NCI-H1930 (cell line): Measurements from ENCODE around the gene KLHL21.
"Not testable (repeated sequence)": the region's sequence is repeated elsewhere in the genome, so short reads cannot be mapped to it uniquely, and the experiment has no call there.

Source experiments
- DNase-seq, 2 experiments: peaks; one replicate each; lab custom pipeline; 2025; lab: John Stamatoyannopoulos, UW

KLHL21 gene, protein sequence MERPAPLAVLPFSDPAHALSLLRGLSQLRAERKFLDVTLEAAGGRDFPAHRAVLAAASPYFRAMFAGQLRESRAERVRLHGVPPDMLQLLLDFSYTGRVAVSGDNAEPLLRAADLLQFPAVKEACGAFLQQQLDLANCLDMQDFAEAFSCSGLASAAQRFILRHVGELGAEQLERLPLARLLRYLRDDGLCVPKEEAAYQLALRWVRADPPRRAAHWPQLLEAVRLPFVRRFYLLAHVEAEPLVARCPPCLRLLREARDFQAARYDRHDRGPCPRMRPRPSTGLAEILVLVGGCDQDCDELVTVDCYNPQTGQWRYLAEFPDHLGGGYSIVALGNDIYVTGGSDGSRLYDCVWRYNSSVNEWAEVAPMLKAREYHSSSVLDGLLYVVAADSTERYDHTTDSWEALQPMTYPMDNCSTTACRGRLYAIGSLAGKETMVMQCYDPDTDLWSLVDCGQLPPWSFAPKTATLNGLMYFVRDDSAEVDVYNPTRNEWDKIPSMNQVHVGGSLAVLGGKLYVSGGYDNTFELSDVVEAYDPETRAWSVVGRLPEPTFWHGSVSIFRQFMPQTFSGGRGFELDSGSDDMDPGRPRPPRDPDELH

DNA sequence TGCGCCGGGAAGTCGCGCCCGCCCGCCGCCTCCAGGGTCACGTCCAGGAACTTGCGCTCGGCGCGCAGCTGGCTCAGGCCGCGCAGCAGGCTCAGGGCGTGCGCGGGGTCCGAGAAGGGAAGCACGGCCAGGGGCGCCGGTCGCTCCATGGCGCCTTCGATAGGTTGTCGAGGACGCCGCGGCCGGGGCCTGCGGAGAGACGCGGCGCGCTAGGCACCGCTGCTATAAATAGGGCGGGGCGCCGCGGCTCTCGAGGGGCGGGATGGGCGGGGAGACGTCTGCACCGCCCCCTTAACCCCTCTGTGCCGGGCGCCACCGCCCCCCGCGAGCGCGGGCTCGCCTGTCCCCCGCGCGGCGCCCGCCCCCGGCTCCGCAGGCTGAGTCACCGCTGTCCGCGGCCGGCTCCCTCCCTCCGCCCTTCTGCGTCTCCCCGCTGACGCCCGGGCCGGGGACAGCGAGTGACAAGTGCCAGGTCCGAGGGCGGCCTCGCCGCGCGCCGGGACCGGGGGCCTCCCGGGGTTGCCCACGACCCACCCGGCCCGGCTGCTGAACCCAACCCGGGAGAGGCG lies at the start of gene KLHL21:
Gene KLHL21 (minus strand): TSS at position 201 of the 569 bp plus-strand sequence. CDS start 52 bp downstream, at position 149.
- DNase-seq, result peak; percentile 45 to 64

DNA sequence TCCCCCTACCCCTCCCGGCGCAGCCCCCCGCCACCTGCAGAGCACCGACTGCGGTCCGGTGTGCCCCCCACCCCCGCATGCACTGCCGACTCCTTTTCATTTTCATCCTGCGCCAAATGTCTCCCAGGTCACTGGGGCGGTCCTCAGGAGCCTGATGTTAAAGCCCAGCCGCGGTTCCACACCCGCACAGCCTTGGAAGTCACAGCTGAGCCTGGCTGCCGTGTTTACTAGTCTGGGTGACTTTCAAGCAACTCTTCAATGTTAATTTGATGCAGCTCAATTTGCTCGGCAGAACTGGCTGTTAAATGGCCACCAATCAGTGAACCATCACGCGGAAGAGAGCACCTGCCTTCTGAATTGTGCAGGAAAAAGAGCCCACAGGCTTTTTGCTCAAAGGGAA lies 49.2 kb upstream of the KLHL21 start:
- no peak for DNase-seq

DNA sequence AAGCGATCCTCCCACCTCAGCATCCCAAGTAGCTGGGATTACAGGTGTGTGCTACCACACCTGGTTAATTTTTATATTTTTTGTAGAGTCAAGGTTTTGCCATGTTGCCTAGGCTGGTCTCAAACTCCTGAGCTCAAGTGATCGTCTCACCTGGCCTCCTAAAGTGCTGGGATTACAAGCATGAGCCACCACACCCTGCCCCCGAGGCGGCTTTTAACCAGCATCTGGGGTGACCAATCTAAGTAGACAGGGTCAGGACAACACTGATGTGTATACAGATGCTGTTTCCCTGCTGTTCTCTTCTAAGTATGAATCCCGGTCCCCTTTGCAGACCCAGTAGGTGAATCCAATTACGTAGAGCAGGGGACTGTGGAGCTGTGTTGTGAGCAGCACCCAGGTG lies 45.9 kb upstream of the KLHL21 start:
- no peak for DNase-seq

DNA sequence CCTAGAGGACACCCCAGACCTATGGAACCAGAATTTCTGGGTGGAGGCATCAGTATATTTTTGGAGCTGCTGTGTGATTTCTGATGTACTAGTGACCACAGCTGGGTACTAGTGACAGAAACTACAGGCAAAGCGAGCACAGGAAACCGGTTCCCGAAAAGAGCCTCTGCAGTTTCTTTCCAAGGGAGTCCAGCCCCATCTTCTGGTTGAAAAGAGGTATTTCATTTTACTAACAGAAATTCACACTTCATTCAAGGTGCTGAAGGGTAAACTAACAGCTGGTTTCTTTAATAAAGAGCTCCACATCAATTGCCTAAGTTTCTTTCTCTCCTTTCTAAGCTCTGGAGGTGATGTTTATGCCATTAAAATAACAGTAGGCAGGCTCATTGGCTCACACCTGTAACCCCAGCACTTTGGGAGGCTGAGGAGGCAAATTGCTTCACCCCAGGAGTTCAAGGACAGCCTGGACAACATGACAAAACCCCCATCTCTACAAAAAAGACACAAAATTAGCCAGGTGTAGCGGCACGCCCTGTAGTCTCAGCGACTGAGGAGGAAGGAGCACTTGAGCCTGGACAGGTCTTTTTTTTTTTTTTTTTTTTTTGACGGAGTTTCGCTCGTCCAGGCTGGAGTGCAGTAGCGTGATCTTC lies 44.0 kb upstream of the KLHL21 start:
- no peak for DNase-seq

DNA sequence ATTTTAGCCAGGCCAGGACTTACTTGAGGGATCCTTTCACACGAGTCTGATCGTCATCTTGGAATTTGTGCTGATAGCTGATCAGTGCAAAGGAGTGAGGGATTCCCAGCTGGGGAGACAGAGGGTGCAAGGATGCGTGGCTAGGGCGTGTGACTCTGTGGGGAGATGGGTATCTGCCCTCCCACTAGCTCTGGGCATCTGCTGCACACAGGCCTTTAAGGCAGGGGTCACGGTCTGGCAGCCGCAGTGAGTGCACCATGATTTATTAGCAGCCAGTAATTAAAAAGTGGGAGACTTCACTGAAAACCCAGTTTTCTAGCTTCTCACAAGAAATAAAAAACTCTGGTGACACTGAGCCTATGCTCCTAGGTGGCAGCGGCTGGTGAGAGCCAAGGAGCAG lies 42.3 kb upstream of the KLHL21 start:
- DNase-seq, result no peak

DNA sequence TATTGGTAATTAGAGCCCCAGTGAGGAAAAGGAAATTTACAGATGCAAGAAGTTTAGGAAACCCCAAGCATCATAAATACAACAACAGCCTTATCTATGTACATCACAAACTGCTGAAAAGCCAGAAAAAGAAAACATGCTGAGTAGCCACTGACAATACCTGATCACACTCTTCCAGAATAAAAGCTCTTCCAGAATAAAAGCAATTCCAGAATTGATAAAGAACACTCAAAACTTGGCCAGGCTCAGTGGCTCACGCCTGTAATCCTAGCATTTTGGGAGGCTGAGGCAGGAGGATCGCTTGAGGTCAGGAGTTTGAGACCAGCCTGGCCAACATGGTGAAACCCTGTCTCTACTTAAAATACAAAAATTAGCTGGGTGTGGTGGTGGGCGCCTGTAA lies 38.2 kb upstream of the KLHL21 start:
- not testable (repeated sequence) for DNase-seq

DNA sequence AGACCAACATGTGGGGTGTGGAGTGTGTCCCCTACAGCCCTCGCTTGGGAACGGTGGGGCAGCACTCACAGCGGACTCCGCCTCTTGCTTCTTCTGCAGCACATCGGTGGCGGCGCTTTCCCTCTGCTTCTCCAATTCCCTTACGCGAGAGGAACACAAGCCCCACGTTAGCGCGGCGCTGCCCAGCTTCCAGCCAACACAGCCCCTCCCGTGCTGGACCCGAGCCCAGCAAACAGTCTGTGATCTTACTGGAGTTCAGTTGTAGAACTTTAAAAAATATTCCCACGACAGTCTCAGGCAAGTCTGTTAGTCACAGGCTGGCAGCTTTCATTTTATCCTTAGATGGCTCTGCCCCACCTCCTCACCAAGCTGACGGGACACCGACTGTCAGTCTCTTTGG lies 35.6 kb upstream of the KLHL21 start:
- DNase-seq, result no peak

DNA sequence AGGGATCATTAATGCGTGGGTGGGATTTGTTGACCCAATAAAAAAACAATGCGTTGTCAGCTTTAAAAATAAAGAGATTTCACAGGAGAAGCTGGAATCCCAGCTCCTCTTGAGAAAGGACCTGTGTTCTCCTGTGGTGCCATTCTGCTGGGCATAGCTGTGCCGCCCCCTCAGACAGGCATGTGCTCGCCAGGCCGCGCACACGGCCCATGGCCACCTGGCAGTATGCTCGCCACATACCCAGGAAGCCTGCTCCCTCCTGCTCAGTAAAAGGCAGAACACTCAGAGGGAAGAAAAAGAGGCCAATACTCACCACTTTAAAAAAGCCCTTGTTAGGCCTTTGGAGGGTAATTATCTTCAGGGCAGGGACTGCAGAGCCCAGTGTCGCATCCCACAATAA lies 35.1 kb upstream of the KLHL21 start:
- DNase-seq, result no peak

DNA sequence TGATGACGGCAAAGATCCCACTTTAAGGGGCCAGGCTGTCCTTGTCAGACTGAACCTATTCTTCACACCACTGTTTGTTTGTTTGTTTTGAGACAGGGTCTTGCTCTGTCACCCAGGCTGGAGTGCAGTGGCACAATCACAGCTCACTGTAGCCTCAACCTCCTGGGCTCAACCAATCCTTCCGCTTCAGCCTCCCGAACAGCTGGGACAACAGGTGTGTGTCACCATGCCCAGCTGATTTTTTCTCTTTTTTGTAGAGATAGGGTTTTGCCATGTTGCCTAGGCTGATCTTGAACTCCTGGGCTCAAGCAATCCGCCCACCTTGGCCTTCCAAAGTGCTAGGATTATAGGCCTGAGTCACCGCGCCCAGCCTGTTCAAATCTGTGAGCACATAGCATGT lies 34.1 kb upstream of the KLHL21 start:
- not testable (repeated sequence) for DNase-seq

DNA sequence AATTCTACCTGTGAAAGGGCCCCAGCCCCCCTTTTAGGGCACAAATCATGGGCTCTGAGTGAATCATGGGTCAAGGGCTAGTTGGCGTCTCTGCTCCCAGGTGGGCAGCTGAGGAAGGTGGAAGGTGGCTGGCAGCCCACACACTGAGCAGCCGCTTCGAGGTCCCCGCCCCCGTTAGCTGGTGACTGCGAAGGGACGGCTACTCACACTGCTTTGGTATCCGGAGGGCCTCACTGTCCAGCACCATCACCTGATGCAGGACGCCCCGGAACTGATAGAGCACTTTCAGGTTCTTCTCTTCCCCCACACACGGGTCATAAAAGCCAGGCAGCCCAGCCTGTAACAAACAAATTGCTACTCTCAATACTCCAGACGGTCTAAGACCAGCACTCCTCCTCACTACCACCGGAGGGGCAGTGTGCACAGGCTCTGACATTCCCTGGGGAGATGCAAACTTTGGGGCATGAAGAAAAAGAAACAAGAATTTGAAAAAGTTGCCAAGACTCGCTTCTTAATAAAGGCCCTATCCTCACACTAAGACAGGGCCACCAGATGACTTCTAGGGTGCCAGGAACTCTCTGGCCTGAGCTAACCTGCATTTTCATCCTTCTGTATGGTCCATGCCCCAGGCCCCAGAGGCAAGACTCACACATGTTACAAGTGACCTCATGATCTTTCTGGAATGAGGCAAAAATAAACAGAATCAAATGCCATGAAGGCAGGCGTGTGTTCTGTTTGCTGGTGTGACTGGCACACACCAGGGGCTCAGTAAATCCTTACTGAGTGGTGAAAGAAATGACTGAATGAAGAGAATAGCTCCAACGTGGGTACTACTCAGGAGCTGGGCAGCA lies 33.5 kb upstream of the KLHL21 start:
- DNase-seq, result no peak

DNA sequence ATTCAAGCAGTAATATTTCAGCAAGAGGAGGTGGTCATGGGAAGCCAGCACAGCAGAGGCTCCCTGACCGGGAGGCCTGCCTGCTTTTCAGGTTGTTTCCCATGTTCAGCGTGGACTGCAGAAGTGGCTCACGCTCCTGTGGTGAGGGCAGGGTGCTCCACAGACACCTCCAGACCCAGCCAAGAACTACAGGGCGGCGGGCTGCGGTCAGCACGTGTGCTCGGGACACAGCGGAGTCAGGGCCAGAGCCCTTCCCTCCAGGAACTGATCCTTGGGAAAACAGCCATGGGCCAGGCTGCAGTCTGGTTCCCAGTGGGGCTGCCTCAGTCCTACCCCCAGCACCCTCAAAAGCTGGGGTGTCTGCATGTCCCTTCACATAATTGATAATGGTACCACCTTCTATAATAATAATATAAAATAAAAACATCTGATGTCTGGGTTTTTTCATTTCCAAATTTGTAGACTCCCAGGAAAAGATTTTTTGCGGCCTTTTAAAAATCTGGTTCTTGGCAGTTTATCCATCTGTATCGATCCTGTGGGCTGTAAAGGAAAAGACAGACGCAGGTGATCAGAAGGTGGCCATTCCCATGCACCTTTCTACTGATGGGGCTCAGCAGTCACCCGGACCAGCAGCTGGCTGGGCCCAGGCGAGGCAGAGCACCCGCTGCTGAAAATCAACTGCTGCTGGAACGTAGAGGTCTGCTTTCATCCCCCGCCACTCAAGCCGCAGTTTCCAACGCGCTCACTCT lies 32.7 kb upstream of the KLHL21 start:
- DNase-seq, result no peak

DNA sequence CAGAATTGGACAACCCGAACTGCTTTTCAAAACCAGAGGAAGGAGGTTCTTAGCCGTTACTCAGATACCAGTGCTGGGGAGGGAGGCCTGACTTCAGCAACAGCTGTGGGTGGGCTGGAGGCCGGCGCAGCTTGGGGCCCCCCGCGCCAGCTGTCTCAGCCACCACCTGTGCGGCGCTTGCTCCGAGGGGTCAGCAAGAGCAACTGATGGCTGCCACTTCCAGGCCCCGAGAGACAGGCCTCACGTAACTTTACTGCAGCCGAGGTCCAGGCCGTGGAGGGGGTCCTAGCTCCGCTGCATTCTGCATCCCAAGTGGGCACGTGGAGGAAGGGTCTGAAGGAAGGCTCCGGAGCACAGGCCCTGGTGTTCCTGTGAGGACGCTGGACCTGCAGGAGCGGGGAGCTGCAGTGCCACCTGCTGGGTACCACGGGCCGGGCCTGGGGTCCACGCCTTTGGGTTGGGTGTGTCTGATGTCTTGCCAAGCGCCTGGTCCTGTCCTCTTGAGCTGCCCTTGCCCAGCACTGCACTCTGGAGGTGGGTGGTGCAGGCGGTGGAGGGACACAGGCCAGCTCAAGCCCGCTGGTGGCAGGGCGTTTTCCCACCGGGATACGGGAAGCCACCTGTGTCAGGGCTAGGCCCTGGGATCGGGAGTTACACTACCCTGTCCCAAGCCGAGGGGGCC lies 31.8 kb upstream of the KLHL21 start:
- peak in 1 of 2 experiments; percentile 47 for DNase-seq

DNA sequence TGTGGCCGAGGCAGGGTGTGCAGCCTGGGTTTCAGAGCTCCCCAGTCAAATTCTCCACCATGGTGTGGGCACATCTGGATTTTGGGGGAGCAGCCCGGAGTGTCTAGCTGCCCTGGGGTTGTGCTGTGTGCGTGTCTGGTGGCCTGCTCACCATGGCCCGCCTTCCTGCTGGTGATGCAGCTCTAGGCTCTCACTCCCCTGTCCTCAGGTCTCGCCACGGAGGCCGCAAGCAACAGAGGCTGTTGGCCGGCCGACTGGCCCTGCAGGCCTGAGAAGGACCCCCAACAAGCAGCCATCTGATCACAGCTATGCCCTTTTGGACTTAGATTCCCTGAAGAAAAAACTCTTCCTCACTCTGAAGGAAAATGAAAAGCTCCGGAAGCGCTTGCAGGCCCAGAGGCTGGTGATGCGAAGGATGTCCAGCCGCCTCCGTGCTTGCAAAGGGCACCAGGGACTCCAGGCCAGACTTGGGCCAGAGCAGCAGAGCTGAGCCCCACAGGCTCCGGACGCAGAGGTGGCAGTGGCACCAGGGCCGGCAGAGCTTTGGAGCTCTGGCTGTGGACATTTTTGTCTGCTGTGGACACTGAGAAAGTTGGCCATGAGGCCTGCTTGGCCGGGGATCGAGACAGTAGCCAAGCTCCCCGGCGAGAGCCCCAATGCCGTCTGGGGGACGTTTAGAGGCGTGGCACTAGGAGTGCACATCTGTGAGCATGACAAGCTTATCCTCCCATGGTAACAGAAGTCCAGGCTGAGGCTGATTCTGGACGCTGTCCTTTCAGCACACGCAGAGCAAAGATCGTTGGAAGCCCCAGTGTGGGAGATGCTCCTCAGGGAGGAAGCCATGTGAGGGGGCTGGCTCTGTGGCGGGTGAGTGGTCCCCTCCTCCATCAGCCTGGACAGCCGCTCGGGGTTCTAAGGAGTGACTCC lies 30.2 kb upstream of the KLHL21 start:
- DNase-seq, result no peak

DNA sequence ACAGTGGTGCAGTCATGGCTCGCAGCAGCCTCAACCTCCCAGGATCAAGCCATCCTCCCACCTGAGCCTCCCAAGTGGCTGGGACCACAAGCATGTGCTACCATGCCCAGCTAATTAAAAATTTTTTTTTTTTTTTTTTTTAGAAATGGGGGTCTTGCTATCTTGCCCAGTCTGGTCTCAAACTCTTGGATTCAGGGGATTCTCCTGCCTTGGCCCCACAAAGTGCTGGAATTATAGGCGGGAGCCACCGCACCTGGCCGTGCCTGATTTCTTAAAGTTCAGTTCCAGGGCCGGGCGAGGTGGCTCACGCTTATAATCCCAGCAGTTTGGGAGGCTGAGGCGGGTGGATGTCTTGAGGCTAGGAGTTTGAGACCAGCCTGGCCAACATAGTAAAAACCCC lies 28.4 kb upstream of the KLHL21 start:
- DNase-seq, result no peak

DNA sequence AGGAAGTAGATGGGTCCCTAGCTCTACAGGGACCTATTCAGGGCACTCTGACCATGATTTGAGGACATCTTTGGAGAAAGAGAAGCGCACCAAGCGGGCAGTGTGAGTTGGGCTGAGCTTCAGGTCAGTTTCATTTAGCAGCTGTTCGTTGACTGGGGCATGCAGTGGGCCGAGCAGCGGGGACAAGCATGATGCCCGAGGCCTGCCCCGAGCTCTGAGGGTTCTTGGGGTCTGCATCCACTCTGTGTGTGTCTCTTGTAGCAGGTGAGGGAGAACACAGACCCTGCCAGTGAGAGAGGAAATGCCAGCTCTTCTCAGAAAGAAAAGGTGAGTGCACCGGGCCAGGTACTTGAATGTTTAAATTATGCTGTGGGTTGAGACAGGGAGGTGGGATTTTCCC lies 27.4 kb upstream of the KLHL21 start:
- no peak for DNase-seq

DNA sequence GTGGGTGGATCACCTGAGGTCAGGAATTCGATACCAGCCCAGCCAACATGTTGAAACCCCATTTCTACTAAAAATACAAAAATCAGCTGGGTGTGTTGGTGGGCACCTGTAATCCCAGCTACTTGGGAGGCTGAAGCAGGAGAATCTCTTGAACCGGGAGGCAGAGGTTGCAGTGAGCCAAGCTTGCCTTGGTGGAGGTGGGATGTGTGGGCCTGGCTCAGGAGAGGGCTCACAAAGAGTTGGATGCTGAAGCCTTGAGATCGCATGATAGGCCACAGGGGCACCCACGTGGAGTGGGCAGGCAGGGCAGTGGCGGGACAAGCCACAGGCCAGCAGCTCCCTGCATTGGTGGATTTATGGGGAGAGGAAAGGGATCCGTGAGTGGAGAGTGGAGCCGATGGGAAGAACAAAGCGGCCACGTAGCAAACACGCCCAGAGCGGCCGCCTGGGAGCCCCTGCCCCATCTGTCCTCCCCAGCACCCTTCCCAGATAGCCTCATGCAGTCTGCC lies 26.4 kb upstream of the KLHL21 start:
- DNase-seq, result no peak

DNA sequence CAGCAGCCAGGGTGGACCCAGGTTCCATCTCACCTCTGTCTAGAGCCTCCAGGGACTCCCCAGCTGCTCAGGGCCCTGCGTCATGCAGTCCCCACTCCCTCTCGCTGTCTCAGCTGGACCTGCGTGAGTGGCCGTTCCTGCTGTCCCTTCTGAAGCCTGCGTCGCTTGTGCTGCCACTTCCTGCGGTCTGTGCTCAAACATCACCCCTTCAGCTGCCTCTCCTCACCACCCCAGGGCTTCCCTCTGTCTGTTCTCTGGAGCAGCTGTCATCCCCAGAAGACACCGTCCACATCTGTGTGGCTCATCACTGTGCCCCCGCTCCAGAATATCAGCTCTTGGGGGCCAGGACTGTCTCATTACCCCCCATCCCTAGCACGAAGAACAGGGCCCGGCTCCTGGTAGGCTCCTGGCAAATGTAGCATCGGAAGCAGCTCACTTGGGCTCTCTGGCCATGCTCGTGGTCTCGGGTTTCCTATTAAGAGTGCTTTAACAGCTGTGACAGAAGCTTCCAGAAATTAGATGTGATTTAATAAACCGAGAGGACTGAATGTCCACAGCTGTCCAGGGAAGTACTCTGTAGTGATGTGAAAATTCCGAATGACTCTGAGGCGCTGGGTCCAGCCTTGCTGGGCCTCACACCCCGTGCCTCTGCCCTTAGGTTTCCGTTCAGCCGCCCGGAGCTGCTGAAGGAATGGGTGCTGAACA lies 25.3 kb upstream of the KLHL21 start:
- DNase-seq, result no peak

DNA sequence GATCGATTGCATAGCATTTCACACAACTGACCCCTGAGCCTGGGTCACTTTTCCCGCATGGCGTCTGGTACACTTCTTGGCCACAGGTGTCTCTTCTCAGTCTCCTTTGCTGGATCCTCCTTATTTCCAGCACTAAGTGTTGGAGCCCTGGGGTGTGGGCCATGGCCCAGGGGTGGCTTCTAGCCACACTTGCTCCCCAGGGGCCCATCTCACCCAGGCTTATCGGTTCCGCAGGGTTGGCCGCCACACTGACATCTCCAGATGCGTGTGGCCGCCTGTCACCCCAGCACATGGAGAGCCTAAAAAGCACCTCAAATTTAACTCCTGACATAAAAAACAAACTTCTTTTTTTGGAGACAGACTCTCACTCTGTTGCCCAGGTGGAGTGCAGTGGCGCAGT lies 24.4 kb upstream of the KLHL21 start:
- no peak for DNase-seq
